Naive thymus-derived CD4-positive, alpha-beta T cell (primary cell): ENCODE measurements around the gene BAIAP2L2. TPM values are rescaled to one million over a fixed set of nuclear protein-coding genes. Genes with fewer than 3 reads are reported as not detected.

ENCODE experiments used
- ATAC-seq: fragments of 150-1000 bp; cut with Tn5 transposase; 2 replicates; pipeline ENCODE4 v1.10.0; 2021; ENCODE audit warnings: mild to moderate bottlenecking, moderate library complexity
- CTCF ChIA-PET: fragments of 350-600 bp; sonication (Branson Sonifier 250); formaldehyde crosslinking; loops from one replicate; lab custom pipeline; 2021; ENCODE audit warnings: antibody characterized with exemption; lab: Charles Lee
- POLR2A ChIA-PET: fragments of 350-600 bp; sonication (Branson Sonifier 250); formaldehyde crosslinking; loops from one replicate; lab custom pipeline; 2021; ENCODE audit warnings: antibody characterized with exemption, inconsistent platforms; lab: Charles Lee
- DNase-seq, 9 donors: peaks; one replicate each; pipeline versions ENCODE4 v3.0.0 to v3.0.0-alpha.2; 2020 to 2022; ENCODE audit warnings: mixed read lengths in 1 of 9
- H3K27ac ChIP-seq: one replicate; pipeline ENCODE4 v1.7.0; 2013; ENCODE audit warnings: mild to moderate bottlenecking, low read depth, low read length, moderate library complexity
- H3K27me3 ChIP-seq, 2 donors: one replicate each; pipeline ENCODE4 v1.7.0; 2013; ENCODE audit warnings: low read length in 2 of 2, mild to moderate bottlenecking in 2 of 2, moderate library complexity in 2 of 2; ENCODE audit not compliant: control insufficient read depth in 2 of 2, insufficient read depth in 2 of 2
- H3K36me3 ChIP-seq, 3 experiments: 1 replicate in 2 of 3; 2 replicates in 1 of 3; pipeline ENCODE4 v1.7.0; 2013; ENCODE audit warnings: low read length in 3 of 3, mild to moderate bottlenecking in 3 of 3, moderate library complexity in 1 of 3; ENCODE audit not compliant: insufficient read depth in 3 of 3, control insufficient read depth in 2 of 3
- H3K4me1 ChIP-seq, 2 donors: one replicate each; pipeline ENCODE4 v1.7.0; 2013; ENCODE audit warnings: low read length in 2 of 2, mild to moderate bottlenecking in 2 of 2, moderate library complexity in 1 of 2; ENCODE audit not compliant: control insufficient read depth in 2 of 2, insufficient read depth in 2 of 2
- H3K4me3 ChIP-seq: 2 replicates; pipeline ENCODE4 v1.7.0; 2013; ENCODE audit warnings: mild to moderate bottlenecking, low read length
- H3K9me3 ChIP-seq, 3 experiments: 1 replicate in 2 of 3; 2 replicates in 1 of 3; pipeline ENCODE4 v1.7.0; 2013; ENCODE audit warnings: low read length in 3 of 3; ENCODE audit not compliant: control insufficient read depth in 2 of 3
- H3K27ac Mint-ChIP-seq, 9 donors: one replicate each; pipeline ENCODE4 v1.8.0; 2020 to 2022; ENCODE audit warnings: mixed read lengths in 9 of 9, mild to moderate bottlenecking in 8 of 9, moderate library complexity in 5 of 9, inconsistent platforms in 2 of 9
- H3K27me3 Mint-ChIP-seq, 5 donors: one replicate each; pipeline ENCODE4 v1.8.0; 2021 to 2022; ENCODE audit warnings: mixed read lengths in 5 of 5, mild to moderate bottlenecking in 1 of 5
- H3K36me3 Mint-ChIP-seq, 5 donors: one replicate each; pipeline ENCODE4 v1.8.0; 2020 to 2022; ENCODE audit warnings: mixed read lengths in 5 of 5, mild to moderate bottlenecking in 3 of 5, inconsistent platforms in 1 of 5
- H3K4me1 Mint-ChIP-seq, 7 donors: one replicate each; pipeline ENCODE4 v1.8.0; 2020 to 2022; ENCODE audit warnings: mixed read lengths in 7 of 7, mild to moderate bottlenecking in 3 of 7, inconsistent platforms in 1 of 7
- H3K4me3 Mint-ChIP-seq, 10 donors: one replicate each; pipeline ENCODE4 v1.8.0; 2020 to 2022; ENCODE audit warnings: mild to moderate bottlenecking in 10 of 10, mixed read lengths in 10 of 10, moderate library complexity in 6 of 10, inconsistent platforms in 2 of 10
- H3K9me3 Mint-ChIP-seq, 11 donors: one replicate each; pipeline ENCODE4 v1.8.0; 2020 to 2022; ENCODE audit warnings: mixed read lengths in 11 of 11, mild to moderate bottlenecking in 4 of 11, inconsistent platforms in 1 of 11, moderate library complexity in 1 of 11
- intact Hi-C, 2 donors: fragments of 100-400 bp; cut with micrococcal nuclease; formaldehyde crosslinking; loops; one replicate each; pipeline ENCODE4 v1.15.1; 2023
- polyA plus RNA-seq, 2 donors: library from polyadenylated mRNA; unstranded; fragments of 300-500 nt; fragmentation: Illumina TruSeq; gene quantifications; one replicate each; pipeline ENCODE4 v1.2.3, GENCODE V29; 2021
- total RNA-seq, 6 experiments: library from RNA in 5 of 6; stranded (reverse) in 5 of 6; gene quantifications; 1 replicate in 5 of 6; 2 replicates in 1 of 6; pipeline ENCODE4 v1.2.3 and lab custom pipeline; 2021 to 2026

BAIAP2L2 gene
- total and polyA plus RNA-seq, 7 experiments from 2014 or later: 0.46 to 3.9 (median 1.9) TPM; not detected in 2

GRCh38 chr22:38043151-38044039 is 67.1 kb downstream of the BAIAP2L2 start:
- H3K4me1 Mint-ChIP-seq: peaks cover 0 to 6% (median 0%) of the 10 kb centered on the region in 7 donors
- H3K4me3 Mint-ChIP-seq: no peak overlapping the region
- ChIA-PET POLR2A (no interaction called here), CTCF (interaction anchor here (1.0 kb wide), 1 partner anchor 9 kb away, joined by 4 read pairs; no protein-coding TSS in a partner anchor)
- DNase-seq (no peak), ATAC-seq (no peak)
- Histone ChIP-seq H3K4me3 (no peak overlapping the region), H3K9me3 (no peaks in the 10 kb centered on the region), H3K36me3 (no peaks in the 10 kb centered on the region), H3K27me3 (no peaks in the 10 kb centered on the region), H3K27ac (no peak overlapping the region), H3K4me1 (no peaks in the 10 kb centered on the region)
- H3K9me3 Mint-ChIP-seq: no peaks in the 10 kb centered on the region
- intact Hi-C loops: no loop called here
- H3K36me3 Mint-ChIP-seq: no peaks in the 10 kb centered on the region
- H3K27me3 Mint-ChIP-seq: peaks cover 0 to 12% (median 0%) of the 10 kb centered on the region in 5 donors
- H3K27ac Mint-ChIP-seq: no peak overlapping the region

- no peak for DNase-seq
- H3K9me3 Mint-ChIP-seq: no peaks in the 10 kb centered on the region
- POLR2A ChIA-PET: no interaction called here
- Histone ChIP-seq H3K9me3 (no peaks in the 10 kb centered on the region), H3K27ac (no peak overlapping the region), H3K4me1 (no peaks in the 10 kb centered on the region), H3K27me3 (no peaks in the 10 kb centered on the region), H3K4me3 (no peak overlapping the region), H3K36me3 (no peaks in the 10 kb centered on the region)
- H3K27me3 Mint-ChIP-seq: peaks cover 0 to 6% (median 0%) of the 10 kb centered on the region in 5 donors
- H3K4me3 Mint-ChIP-seq: no peak overlapping the region
- peaks cover 0 to 6% (median 0%) of the 10 kb centered on the region in 7 donors for H3K4me1 Mint-ChIP-seq
- no peak overlapping the region for H3K27ac Mint-ChIP-seq
- intact Hi-C loops: no loop called here
- no peak for ATAC-seq
- CTCF ChIA-PET: interaction anchor here (1.0 kb wide), 1 partner anchor 10 kb away, joined by 4 read pairs; no protein-coding TSS in a partner anchor
- H3K36me3 Mint-ChIP-seq: no peaks in the 10 kb centered on the region
Observed at GRCh38 chr22:38042488-38042790, 68.0 kb downstream of the BAIAP2L2 start.

- no peaks in the 10 kb centered on the region for H3K4me1 ChIP-seq
- Mint-ChIP-seq H3K27me3 (peaks cover 0 to 4% (median 0%) of the 10 kb centered on the region in 5 donors), H3K27ac (no peak overlapping the region), H3K4me3 (no peak overlapping the region), H3K9me3 (no peaks in the 10 kb centered on the region), H3K36me3 (no peaks in the 10 kb centered on the region), H3K4me1 (peaks cover 0 to 6% (median 0%) of the 10 kb centered on the region in 7 donors)
- CTCF ChIA-PET: no interaction called here
- POLR2A ChIA-PET: no interaction called here
- ATAC-seq (no peak), DNase-seq (no peak)
- H3K27me3 ChIP-seq: no peaks in the 10 kb centered on the region
- H3K36me3 ChIP-seq: no peaks in the 10 kb centered on the region
- H3K9me3 ChIP-seq: no peaks in the 10 kb centered on the region
- intact Hi-C loops: no loop called here
- H3K27ac ChIP-seq: no peak overlapping the region
- H3K4me3 ChIP-seq: no peak overlapping the region
Observed at GRCh38 chr22:38041760-38042487, 68.6 kb downstream of the BAIAP2L2 start.

GRCh38 chr22:38040953-38041759 is 69.3 kb downstream of the BAIAP2L2 start:
- intact Hi-C loops: no loop called here
- Mint-ChIP-seq H3K4me1 (peaks cover 0 to 6% (median 0%) of the 10 kb centered on the region in 7 donors), H3K36me3 (no peaks in the 10 kb centered on the region), H3K27ac (no peak overlapping the region), H3K4me3 (no peak overlapping the region), H3K27me3 (peaks cover 0 to 4% (median 0%) of the 10 kb centered on the region in 5 donors), H3K9me3 (no peaks in the 10 kb centered on the region)
- Histone ChIP-seq H3K27me3 (no peaks in the 10 kb centered on the region), H3K4me1 (no peaks in the 10 kb centered on the region), H3K9me3 (no peaks in the 10 kb centered on the region), H3K36me3 (no peaks in the 10 kb centered on the region), H3K27ac (no peak overlapping the region), H3K4me3 (no peak overlapping the region)
- ATAC-seq (no peak), DNase-seq (no peak)
- CTCF ChIA-PET: no interaction called here
- POLR2A ChIA-PET: no interaction called here

GRCh38 chr22:38038890-38039812 is 71.3 kb downstream of the BAIAP2L2 start:
- H3K9me3 Mint-ChIP-seq: no peaks in the 10 kb centered on the region
- Histone ChIP-seq H3K27ac (no peak overlapping the region), H3K36me3 (no peaks in the 10 kb centered on the region), H3K4me3 (no peak overlapping the region), H3K27me3 (no peaks in the 10 kb centered on the region), H3K9me3 (no peaks in the 10 kb centered on the region), H3K4me1 (no peaks in the 10 kb centered on the region)
- intact Hi-C loops: no loop called here
- ATAC-seq (no peak), DNase-seq (no peak)
- H3K4me1 Mint-ChIP-seq: peaks cover 0 to 8% (median 0%) of the 10 kb centered on the region in 7 donors
- H3K27me3 Mint-ChIP-seq: no peaks in the 10 kb centered on the region
- no peak overlapping the region for H3K4me3 Mint-ChIP-seq
- POLR2A ChIA-PET: no interaction called here
- H3K27ac Mint-ChIP-seq: no peak overlapping the region
- CTCF ChIA-PET: no interaction called here
- no peaks in the 10 kb centered on the region for H3K36me3 Mint-ChIP-seq

GRCh38 chr22:38038426-38038825 is 72.1 kb downstream of the BAIAP2L2 start:
- H3K36me3 Mint-ChIP-seq: no peaks in the 10 kb centered on the region
- peaks cover 0 to 11% (median 0%) of the 10 kb centered on the region in 7 donors for H3K4me1 Mint-ChIP-seq
- Histone ChIP-seq H3K9me3 (no peaks in the 10 kb centered on the region), H3K4me1 (no peaks in the 10 kb centered on the region), H3K36me3 (no peaks in the 10 kb centered on the region), H3K4me3 (no peak overlapping the region), H3K27ac (no peak overlapping the region), H3K27me3 (no peaks in the 10 kb centered on the region)
- intact Hi-C loops: no loop called here
- no peak for DNase-seq
- H3K27ac Mint-ChIP-seq: no peak overlapping the region
- ATAC-seq: no peak
- no peaks in the 10 kb centered on the region for H3K9me3 Mint-ChIP-seq
- no peaks in the 10 kb centered on the region for H3K27me3 Mint-ChIP-seq
- CTCF ChIA-PET: no interaction called here
- no peak overlapping the region for H3K4me3 Mint-ChIP-seq
- POLR2A ChIA-PET: no interaction called here
